GM23338 (cell line): ENCODE measurements around the gene UGT1A1. TPM values are rescaled to one million over a fixed set of nuclear protein-coding genes. Genes with fewer than 3 reads are reported as not detected.

Experiments
- ATAC-seq: fragments of 200-7000 bp; cut with Tn5 transposase; 3 replicates; pipeline ENCODE4 v1.9.1; 2020
- DNase-seq: peaks from one replicate; pipeline ENCODE4 v3.0.0-alpha.2; 2015; ENCODE audit warnings: low spot score
- H2AFZ ChIP-seq: fragments of 200-600 bp; sonication (generic); 2 replicates; pipeline ENCODE4 v1.8.0; 2016; ENCODE audit warnings: antibody characterized with exemption, mild to moderate bottlenecking, moderate library complexity
- H3F3A ChIP-seq: fragments of 200-600 bp; sonication (generic); replicated peaks from 2 replicates; pipeline ENCODE4 v1.8.0; 2017; ENCODE audit warnings: antibody characterized with exemption, mixed run types, low read depth
- H3K27ac ChIP-seq: fragments of 200-600 bp; sonication (generic); 2 replicates; pipeline ENCODE4 v1.6.1; 2016; ENCODE audit warnings: low read depth
- H3K27me3 ChIP-seq: fragments of 200-600 bp; sonication (generic); 2 replicates; pipeline ENCODE4 v1.8.0; 2016; ENCODE audit warnings: mild to moderate bottlenecking, mixed run types, moderate library complexity; ENCODE audit not compliant: insufficient read depth
- H3K36me3 ChIP-seq: fragments of 200-600 bp; sonication (generic); 2 replicates; pipeline ENCODE4 v1.8.0; 2016; ENCODE audit warnings: mild to moderate bottlenecking; ENCODE audit not compliant: insufficient read depth
- H3K4me1 ChIP-seq: fragments of 200-600 bp; sonication (generic); 2 replicates; pipeline ENCODE4 v1.8.0; 2016; ENCODE audit warnings: mild to moderate bottlenecking, moderate library complexity; ENCODE audit not compliant: insufficient read depth
- H3K4me2 ChIP-seq: fragments of 200-600 bp; sonication (generic); 2 replicates; pipeline ENCODE4 v1.7.1; 2017; ENCODE audit warnings: mixed run types
- H3K4me3 ChIP-seq: fragments of 200-600 bp; sonication (generic); 2 replicates; pipeline ENCODE4 v1.6.1; 2016; ENCODE audit warnings: mixed run types
- H3K79me2 ChIP-seq: fragments of 200-600 bp; sonication (generic); replicated peaks from 2 replicates; pipeline ENCODE4 v1.8.0; 2017; ENCODE audit warnings: mild to moderate bottlenecking; ENCODE audit not compliant: insufficient read depth
- H3K9me2 ChIP-seq: fragments of 200-600 bp; sonication (generic); 2 replicates; pipeline ENCODE4 v1.8.0; 2017; ENCODE audit not compliant: insufficient read depth
- H4K20me1 ChIP-seq: fragments of 200-600 bp; sonication (generic); replicated peaks from 2 replicates; pipeline ENCODE4 v1.8.0; 2017; ENCODE audit warnings: mild to moderate bottlenecking; ENCODE audit not compliant: insufficient read depth
- H3K27ac Mint-ChIP-seq: 2 replicates; pipeline ENCODE4 v1.8.0; 2020; ENCODE audit warnings: inconsistent platforms, mild to moderate bottlenecking, moderate library complexity, mixed read lengths
- H3K27me3 Mint-ChIP-seq: 3 replicates; pipeline ENCODE4 v1.8.0; 2022; ENCODE audit warnings: low read depth, mild to moderate bottlenecking, moderate library complexity, mixed read lengths, inconsistent platforms; ENCODE audit not compliant: insufficient read depth, poor library complexity
- H3K36me3 Mint-ChIP-seq: 3 replicates; pipeline ENCODE4 v1.8.0; 2021; ENCODE audit warnings: low read depth, mild to moderate bottlenecking, inconsistent platforms, moderate library complexity, mixed read lengths
- H3K4me1 Mint-ChIP-seq: 3 replicates; pipeline ENCODE4 v1.8.0; 2020; ENCODE audit warnings: mild to moderate bottlenecking, inconsistent platforms, mixed read lengths
- H3K4me3 Mint-ChIP-seq: 3 replicates; pipeline ENCODE4 v1.8.0; 2021; ENCODE audit warnings: moderate library complexity, mild to moderate bottlenecking, inconsistent platforms, mixed read lengths
- H3K9me3 Mint-ChIP-seq: 3 replicates; pipeline ENCODE4 v1.8.0; 2020; ENCODE audit warnings: moderate library complexity, mild to moderate bottlenecking, inconsistent platforms, mixed read lengths
- CREB1 ChIP-seq: fragments of 250-450 bp; sonication (Bioruptor Pico); IDR thresholded peaks from 2 replicates; pipeline ENCODE4 v1.5.0; 2020; ENCODE audit warnings: low read depth, mild to moderate bottlenecking, moderate library complexity
- EZH2phosphoT487 ChIP-seq: fragments of 200-600 bp; sonication (generic); IDR thresholded peaks from one replicate; pipeline ENCODE4 v1.8.1; 2018; ENCODE audit warnings: antibody characterized with exemption; ENCODE audit not compliant: unreplicated experiment
- JUNB ChIP-seq: IDR thresholded peaks from one replicate; pipeline ENCODE4 v1.6.1; 2016; ENCODE audit warnings: antibody characterized with exemption; ENCODE audit not compliant: unreplicated experiment
- NANOG ChIP-seq: IDR thresholded peaks from 2 replicates; pipeline ENCODE4 v1.6.1; 2016; ENCODE audit warnings: antibody characterized with exemption, borderline replicate concordance
- ZNF331 ChIP-seq: fragments of 250-450 bp; sonication (Bioruptor Pico); IDR thresholded peaks from 2 replicates; pipeline ENCODE4 v1.5.0; 2020; ENCODE audit warnings: low read depth, mild to moderate bottlenecking, moderate library complexity
- polyA plus RNA-seq: library from polyadenylated mRNA; unstranded; fragments of >200 nt; fragmentation: Nextera tagmentation; extraction: Ambion mirVana; gene quantifications from 2 replicates; pipeline ENCODE4 v1.2.1, GENCODE V29; 2016
- total RNA-seq: library from RNA; depleted of rRNA; stranded (reverse); fragments of >200 nt; shearing (Covaris generic); gene quantifications from 2 replicates; pipeline ENCODE4 v1.2.3, GENCODE V29; 2014
- TF ChIP-seq, protein P1 (sequence below), 2 experiments: fragments of 200-600 bp in 1 of 2; sonication (generic) in 1 of 2; conservative IDR thresholded peaks; 2 replicates each; pipeline versions ENCODE4 v1.5.1 to v1.6.1; 2016 to 2017; ENCODE audit warnings: antibody characterized with exemption in 2 of 2, low read depth in 2 of 2, mild to moderate bottlenecking in 2 of 2, moderate library complexity in 1 of 2
- TF ChIP-seq, protein P2 (sequence below): IDR thresholded peaks from 2 replicates; pipeline ENCODE4 v1.6.1; 2016; ENCODE audit warnings: antibody characterized with exemption
- TF ChIP-seq, protein P3 (sequence below): IDR thresholded peaks from one replicate; pipeline ENCODE4 v1.6.1; 2018; ENCODE audit warnings: antibody characterized with exemption; ENCODE audit not compliant: unreplicated experiment

UGT1A1 gene
- total and polyA plus RNA-seq, 2 experiments from 2014 or later: not detected

DNA sequence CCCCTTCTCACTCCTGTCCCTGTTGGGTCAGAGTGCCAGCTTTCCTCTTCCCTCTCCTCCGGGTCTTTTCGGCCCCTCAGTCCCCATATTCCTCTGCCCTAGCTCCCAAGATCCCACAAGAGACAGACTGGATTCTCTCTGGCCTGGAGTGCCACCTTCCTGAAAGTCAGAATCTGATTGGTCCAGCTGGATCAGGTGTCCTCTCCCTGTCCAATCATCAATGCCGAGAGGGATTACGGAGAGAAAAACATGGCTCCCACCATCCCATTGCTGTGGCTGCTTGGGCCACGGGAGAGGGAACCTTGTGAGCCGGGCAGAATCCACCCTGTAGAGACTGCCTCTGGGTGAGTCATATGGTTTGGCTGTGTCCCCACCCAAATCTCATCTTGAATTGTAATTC, 15.3 kb downstream of the UGT1A1 start:
- ATAC-seq (no peak), DNase-seq (no peak)
- H3K27me3 Mint-ChIP-seq: no peaks in the 10 kb centered on the region
- peaks cover 4% of the 10 kb centered on the region; the same call in 2 of the 3 replicates for H3K36me3 Mint-ChIP-seq
- Histone ChIP-seq H3K4me2 (no peak overlapping the region), H2AFZ (no peak overlapping the region), H3K27ac (no peak overlapping the region), H3K79me2 (no peaks in the 10 kb centered on the region), H3K4me3 (no peak overlapping the region), H3K27me3 (no peaks in the 10 kb centered on the region), H3K9me2 (0 out of 2 replicates have a peak, but pooled peaks cover 4% of the 10 kb centered on the region), H4K20me1 (no peaks in the 10 kb centered on the region), H3F3A (no peaks in the 10 kb centered on the region), H3K36me3 (no peaks in the 10 kb centered on the region), H3K4me1 (no peaks in the 10 kb centered on the region)
- no peak overlapping the region for H3K4me3 Mint-ChIP-seq
- TF ChIP-seq, protein P1, sequence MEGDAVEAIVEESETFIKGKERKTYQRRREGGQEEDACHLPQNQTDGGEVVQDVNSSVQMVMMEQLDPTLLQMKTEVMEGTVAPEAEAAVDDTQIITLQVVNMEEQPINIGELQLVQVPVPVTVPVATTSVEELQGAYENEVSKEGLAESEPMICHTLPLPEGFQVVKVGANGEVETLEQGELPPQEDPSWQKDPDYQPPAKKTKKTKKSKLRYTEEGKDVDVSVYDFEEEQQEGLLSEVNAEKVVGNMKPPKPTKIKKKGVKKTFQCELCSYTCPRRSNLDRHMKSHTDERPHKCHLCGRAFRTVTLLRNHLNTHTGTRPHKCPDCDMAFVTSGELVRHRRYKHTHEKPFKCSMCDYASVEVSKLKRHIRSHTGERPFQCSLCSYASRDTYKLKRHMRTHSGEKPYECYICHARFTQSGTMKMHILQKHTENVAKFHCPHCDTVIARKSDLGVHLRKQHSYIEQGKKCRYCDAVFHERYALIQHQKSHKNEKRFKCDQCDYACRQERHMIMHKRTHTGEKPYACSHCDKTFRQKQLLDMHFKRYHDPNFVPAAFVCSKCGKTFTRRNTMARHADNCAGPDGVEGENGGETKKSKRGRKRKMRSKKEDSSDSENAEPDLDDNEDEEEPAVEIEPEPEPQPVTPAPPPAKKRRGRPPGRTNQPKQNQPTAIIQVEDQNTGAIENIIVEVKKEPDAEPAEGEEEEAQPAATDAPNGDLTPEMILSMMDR (conservative IDR thresholded peaks at IDR 0.05; ENCODE audit: low read depth in 2 of 2): no peak
- TF ChIP-seq JUNB: no peak
- no peak for TF ChIP-seq NANOG
- TF ChIP-seq, protein P2, sequence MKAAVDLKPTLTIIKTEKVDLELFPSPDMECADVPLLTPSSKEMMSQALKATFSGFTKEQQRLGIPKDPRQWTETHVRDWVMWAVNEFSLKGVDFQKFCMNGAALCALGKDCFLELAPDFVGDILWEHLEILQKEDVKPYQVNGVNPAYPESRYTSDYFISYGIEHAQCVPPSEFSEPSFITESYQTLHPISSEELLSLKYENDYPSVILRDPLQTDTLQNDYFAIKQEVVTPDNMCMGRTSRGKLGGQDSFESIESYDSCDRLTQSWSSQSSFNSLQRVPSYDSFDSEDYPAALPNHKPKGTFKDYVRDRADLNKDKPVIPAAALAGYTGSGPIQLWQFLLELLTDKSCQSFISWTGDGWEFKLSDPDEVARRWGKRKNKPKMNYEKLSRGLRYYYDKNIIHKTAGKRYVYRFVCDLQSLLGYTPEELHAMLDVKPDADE: no peak
- no peak for TF ChIP-seq ZNF331 (CRISPR knock-in tag)
- no peak for TF ChIP-seq EZH2phosphoT487
- peaks cover 26% of the 10 kb centered on the region for H3K9me3 Mint-ChIP-seq
- no peak overlapping the region for H3K27ac Mint-ChIP-seq
- H3K4me1 Mint-ChIP-seq: no peaks in the 10 kb centered on the region

DNA sequence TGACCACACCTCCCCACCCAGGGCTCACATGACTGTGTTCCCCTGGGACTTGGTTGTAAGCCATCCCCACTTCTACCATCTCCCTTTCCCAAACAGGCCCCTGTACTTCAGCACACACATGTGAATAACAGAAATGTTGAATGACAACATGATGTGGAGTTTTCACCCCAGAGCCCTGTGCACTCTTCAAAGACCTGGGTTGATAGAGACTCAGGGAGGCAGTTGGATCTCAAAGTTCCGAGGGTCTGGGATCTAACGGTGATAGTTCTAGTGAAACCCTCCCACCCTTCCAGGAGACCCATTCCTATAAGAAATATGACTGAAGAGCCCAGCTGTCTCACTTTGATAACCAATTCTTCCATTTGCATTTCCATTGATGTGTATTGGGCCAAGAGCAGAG, 18.0 kb downstream of the UGT1A1 start, which contains the start of gene MROH2A:
Gene MROH2A, plus strand, starts transcription at position 301 of the 400 bp plus-strand sequence. CDS start 1,029 bp downstream, outside the sequence.
- Histone ChIP-seq H2AFZ (no peak within 1 kb of the TSS), H3K79me2 (no peaks in the 10 kb centered on the region), H3K4me2 (no peak within 1 kb of the TSS), H3K27ac (no peak within 1 kb of the TSS), H4K20me1 (no peaks in the 10 kb centered on the region), H3K36me3 (no peaks in the 10 kb centered on the region), H3K4me3 (no peak within 1 kb of the TSS), H3K9me2 (0 out of 2 replicates have a peak, but pooled peaks cover 4% of the 10 kb centered on the region), H3K27me3 (no peaks in the 10 kb centered on the region), H3K4me1 (no peaks in the 10 kb centered on the region), H3F3A (no peaks in the 10 kb centered on the region)
- no peak within 1 kb of the TSS for H3K4me3 Mint-ChIP-seq
- no peak for DNase-seq
- H3K27me3 Mint-ChIP-seq: no peaks in the 10 kb centered on the region
- peak within 1 kb of the TSS; percentile 68 for H3K27ac Mint-ChIP-seq
- ATAC-seq: no peak
- no peaks in the 10 kb centered on the region for H3K4me1 Mint-ChIP-seq
- H3K9me3 Mint-ChIP-seq: peaks cover 26% of the 10 kb centered on the region
- H3K36me3 Mint-ChIP-seq: peaks cover 4% of the 10 kb centered on the region; the same call in 2 of the 3 replicates
- TF ChIP-seq, protein P3, sequence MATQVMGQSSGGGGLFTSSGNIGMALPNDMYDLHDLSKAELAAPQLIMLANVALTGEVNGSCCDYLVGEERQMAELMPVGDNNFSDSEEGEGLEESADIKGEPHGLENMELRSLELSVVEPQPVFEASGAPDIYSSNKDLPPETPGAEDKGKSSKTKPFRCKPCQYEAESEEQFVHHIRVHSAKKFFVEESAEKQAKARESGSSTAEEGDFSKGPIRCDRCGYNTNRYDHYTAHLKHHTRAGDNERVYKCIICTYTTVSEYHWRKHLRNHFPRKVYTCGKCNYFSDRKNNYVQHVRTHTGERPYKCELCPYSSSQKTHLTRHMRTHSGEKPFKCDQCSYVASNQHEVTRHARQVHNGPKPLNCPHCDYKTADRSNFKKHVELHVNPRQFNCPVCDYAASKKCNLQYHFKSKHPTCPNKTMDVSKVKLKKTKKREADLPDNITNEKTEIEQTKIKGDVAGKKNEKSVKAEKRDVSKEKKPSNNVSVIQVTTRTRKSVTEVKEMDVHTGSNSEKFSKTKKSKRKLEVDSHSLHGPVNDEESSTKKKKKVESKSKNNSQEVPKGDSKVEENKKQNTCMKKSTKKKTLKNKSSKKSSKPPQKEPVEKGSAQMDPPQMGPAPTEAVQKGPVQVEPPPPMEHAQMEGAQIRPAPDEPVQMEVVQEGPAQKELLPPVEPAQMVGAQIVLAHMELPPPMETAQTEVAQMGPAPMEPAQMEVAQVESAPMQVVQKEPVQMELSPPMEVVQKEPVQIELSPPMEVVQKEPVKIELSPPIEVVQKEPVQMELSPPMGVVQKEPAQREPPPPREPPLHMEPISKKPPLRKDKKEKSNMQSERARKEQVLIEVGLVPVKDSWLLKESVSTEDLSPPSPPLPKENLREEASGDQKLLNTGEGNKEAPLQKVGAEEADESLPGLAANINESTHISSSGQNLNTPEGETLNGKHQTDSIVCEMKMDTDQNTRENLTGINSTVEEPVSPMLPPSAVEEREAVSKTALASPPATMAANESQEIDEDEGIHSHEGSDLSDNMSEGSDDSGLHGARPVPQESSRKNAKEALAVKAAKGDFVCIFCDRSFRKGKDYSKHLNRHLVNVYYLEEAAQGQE: no peak
- TF ChIP-seq CREB1 (CRISPR knock-in tag) (no peak), JUNB (no peak)
